ENCODE data around the gene GAPDHS. TPM values are rescaled to one million over a fixed set of nuclear protein-coding genes. Genes with fewer than 3 reads are reported as not detected.

The GAPDHS gene
- total RNA-seq, 2 donors from 2014 or later, result not detected

- H3K27ac ChIP-seq, result peak within 1 kb of the TSS; percentile 37 to 79 (median 49)
- intact Hi-C loops (cut with DNase I), result no loop called here
Observed at GRCh38 chr19:35545001-35545854, 12.0 kb downstream of the GAPDHS start, which contains the start of gene TMEM147. Gene TMEM147, plus strand, starts transcription at chr19:35545626. Its CDS starts 114 bp downstream, at chr19:35545740.

GRCh38 chr19:35545855-35546381, 12.7 kb downstream of the GAPDHS start:
- DNase-seq (peak; percentile 32 to 60 (median 46)), ATAC-seq (peak; percentile 10)
- H3K27ac ChIP-seq, result peak overlapping the region; percentile 37 to 79 (median 49)
- no peaks in the 10 kb centered on the region for H3K27me3 ChIP-seq
- 0 to 1% methylated on average over 19 to 27 of the region's 27 CpGs for WGBS, 2 donors
- no peaks in the 10 kb centered on the region for H3K36me3 ChIP-seq (replicated peaks in 1 of 2; ENCODE audit: insufficient read depth in 1 of 2, low read depth in 2 of 2)
- peaks cover 47% of the 10 kb centered on the region for H3K4me1 ChIP-seq
- H3K9me3 ChIP-seq, result no peaks in the 10 kb centered on the region
- H3K4me3 ChIP-seq, result peak overlapping the region; percentile 46 to 83
- intact Hi-C loops (cut with DNase I), result no loop called here
- TF ChIP-seq POLR2A (IDR thresholded peaks at IDR 0.05) (no peak), CTCF (IDR thresholded peaks at IDR 0.05) (no peak)

More at GRCh38 chr19:35545001-35545854, 12.0 kb downstream of the GAPDHS start, which contains the start of gene TMEM147:
- Histone ChIP-seq H3K36me3 (replicated peaks in 1 of 2; ENCODE audit: insufficient read depth in 1 of 2, low read depth in 2 of 2) (no peaks in the 10 kb centered on the region), H3K4me1 (peaks cover 40% of the 10 kb centered on the region), H3K4me3 (peak within 1 kb of the TSS; percentile 46 to 83), H3K9me3 (no peaks in the 10 kb centered on the region), H3K27me3 (no peaks in the 10 kb centered on the region)
- ATAC-seq (peak; percentile 89), DNase-seq (peak; percentile 92 to 96 (median 94))
- TF ChIP-seq CTCF (IDR thresholded peaks at IDR 0.05) (no peak), POLR2A (IDR thresholded peaks at IDR 0.05) (peak; percentile 53 to 77 (median 75))
- WGBS, 2 donors, result 0 to 1% methylated on average over 6 to 75 of the region's 85 CpGs

- H3K4me1 ChIP-seq, result peaks cover 53% of the 10 kb centered on the region
- H3K4me3 ChIP-seq, result peak overlapping the region in 1 of 2 donors; percentile 83
- TF ChIP-seq CTCF (IDR thresholded peaks at IDR 0.05), result no peak
- no peak for TF ChIP-seq POLR2A (IDR thresholded peaks at IDR 0.05)
- no peaks in the 10 kb centered on the region for H3K27me3 ChIP-seq
- H3K27ac ChIP-seq, result no peak overlapping the region
- H3K36me3 ChIP-seq (replicated peaks in 1 of 2; ENCODE audit: insufficient read depth in 1 of 2, low read depth in 2 of 2), result no peaks in the 10 kb centered on the region
- intact Hi-C loops (cut with DNase I), result no loop called here
- no peaks in the 10 kb centered on the region for H3K9me3 ChIP-seq
- no peak for DNase-seq
- ATAC-seq, result no peak
- WGBS, 2 donors, result 36 to 58% methylated on average over 5 to 8 of the region's 8 CpGs
Observed at GRCh38 chr19:35546532-35546931, 13.3 kb downstream of the GAPDHS start.

GRCh38 chr19:35549174-35549788, 16.0 kb downstream of the GAPDHS start:
- Histone ChIP-seq H3K9me3 (no peaks in the 10 kb centered on the region), H3K4me1 (peaks cover 52% of the 10 kb centered on the region), H3K36me3 (replicated peaks in 1 of 2; ENCODE audit: insufficient read depth in 1 of 2, low read depth in 2 of 2) (no peaks in the 10 kb centered on the region), H3K27ac (peak overlapping the region in 3 of 4 donors; percentile 32 to 69 (median 68)), H3K4me3 (no peak overlapping the region), H3K27me3 (no peaks in the 10 kb centered on the region)
- TF ChIP-seq CTCF (IDR thresholded peaks at IDR 0.05), result peak; percentile 80 to 90 (median 87)
- no peak for TF ChIP-seq POLR2A (IDR thresholded peaks at IDR 0.05)
- DNase-seq, result peak; percentile 70 to 83 (median 78)
- WGBS, 2 donors, result 14 to 17% methylated on average over 6 of the region's 6 CpGs
- ATAC-seq, result peak; percentile 52
- intact Hi-C loops (cut with DNase I), result no loop called here

All from body of pancreas (tissue), 4 donors.